ENCODE results near the gene APEX1. TPM values are rescaled to one million over a fixed set of nuclear protein-coding genes. Genes with fewer than 3 reads are reported as not detected.

Gene APEX1
- total RNA-seq, 2 experiments from 2014 or later: 135 to 142 TPM

GRCh38 chr14:20460458-20461224 lies 5.6 kb downstream of the APEX1 start:
- ATAC-seq: no peak
- Mint-ChIP-seq H3K27ac (peak overlapping the region; percentile 91), H3K36me3 (ENCODE audit: low read depth) (peaks cover 29% of the 10 kb centered on the region), H3K27me3 (ENCODE audit: low read depth) (peaks cover 2% of the 10 kb centered on the region), H3K9me3 (ENCODE audit: insufficient read depth) (no peaks in the 10 kb centered on the region), H3K4me1 (ENCODE audit: low read depth) (peaks cover 38% of the 10 kb centered on the region), H3K4me3 (peak overlapping the region; percentile 90)
- CTCF ChIA-PET: interaction anchor here (1.0 to 4.2 kb wide), 10 partner anchors 8 to 511 kb away, joined by 3 to 53 read pairs (median 6); partner anchors contain the start of gene TEP1
- POLR2A ChIA-PET: interaction anchor here (1.0 to 2.7 kb wide), 7 partner anchors 8 to 118 kb away, joined by 3 to 21 read pairs (median 5); partner anchors contain the start of genes PARP2 and PNP
- DNase-seq: peak; percentile 59

- Mint-ChIP-seq H3K4me3 (peak within 1 kb of the TSS; percentile 95), H3K27ac (peak within 1 kb of the TSS; percentile 91), H3K27me3 (ENCODE audit: low read depth) (peaks cover 2% of the 10 kb centered on the region), H3K9me3 (ENCODE audit: insufficient read depth) (no peaks in the 10 kb centered on the region), H3K36me3 (ENCODE audit: low read depth) (peaks cover 29% of the 10 kb centered on the region), H3K4me1 (ENCODE audit: low read depth) (peaks cover 38% of the 10 kb centered on the region)
- ATAC-seq (peak; percentile 97), DNase-seq (peak; percentile 99)
- CTCF ChIA-PET: interaction anchor here (1.0 to 4.2 kb wide), 10 partner anchors 8 to 510 kb away, joined by 3 to 53 read pairs (median 6); partner anchors contain the start of gene TEP1
- POLR2A ChIA-PET: interaction anchor here (0.7 to 2.7 kb wide), 10 partner anchors 8 to 118 kb away, joined by 3 to 21 read pairs (median 4); partner anchors contain the start of genes PARP2 and PNP
These were observed 6.5 kb downstream of the APEX1 start, which contains the start of gene PIP4P1 for GRCh38 chr14:20461225-20462141. TSS of gene PIP4P1 (minus strand) at chr14:20461434. CDS start at chr14:20461325, 109 bp downstream.

GRCh38 chr14:20468764-20469241 lies 13.8 kb downstream of the APEX1 start:
- Mint-ChIP-seq H3K4me3 (peak overlapping the region; percentile 87), H3K9me3 (ENCODE audit: insufficient read depth) (no peaks in the 10 kb centered on the region), H3K4me1 (ENCODE audit: low read depth) (peaks cover 29% of the 10 kb centered on the region), H3K27ac (peak overlapping the region; percentile 94), H3K27me3 (ENCODE audit: low read depth) (no peaks in the 10 kb centered on the region), H3K36me3 (ENCODE audit: low read depth) (peaks cover 38% of the 10 kb centered on the region)
- ChIA-PET CTCF (no interaction called here), POLR2A (interaction anchor here (1.8 to 2.5 kb wide), 3 partner anchors 8 to 14 kb away, joined by 21 to 32 read pairs (median 27); partner anchors contain the start of genes APEX1, OSGEP and PIP4P1)
- ATAC-seq: no peak
- DNase-seq: no peak

- Mint-ChIP-seq H3K27me3 (ENCODE audit: low read depth) (no peaks in the 10 kb centered on the region), H3K4me1 (ENCODE audit: low read depth) (peaks cover 35% of the 10 kb centered on the region), H3K36me3 (ENCODE audit: low read depth) (peaks cover 43% of the 10 kb centered on the region), H3K27ac (peak within 1 kb of the TSS; percentile 94), H3K4me3 (peak within 1 kb of the TSS; percentile 87), H3K9me3 (ENCODE audit: insufficient read depth) (no peaks in the 10 kb centered on the region)
- ChIA-PET CTCF (interaction anchor here (0.8 to 1.8 kb wide), 9 partner anchors 8 to 141 kb away, joined by 3 to 17 read pairs (median 4); partner anchors contain the start of gene PIP4P1), POLR2A (interaction anchor here (0.7 to 2.5 kb wide), 16 partner anchors 8 to 213 kb away, joined by 3 to 32 read pairs (median 6); partner anchors contain the start of genes APEX1, OSGEP, PARP2 and PIP4P1)
- ATAC-seq (peak; percentile 93), DNase-seq (peak; percentile 93)
These were observed 14.3 kb downstream of the APEX1 start, which contains the start of gene PNP for GRCh38 chr14:20469242-20469889. TSS of gene PNP (plus strand) at chr14:20469406. CDS start at chr14:20469525, 119 bp downstream.

- peak; percentile 65 for DNase-seq
- H3K4me1 Mint-ChIP-seq (ENCODE audit: low read depth): peaks cover 42% of the 10 kb centered on the region
- peak overlapping the region; percentile 94 for H3K27ac Mint-ChIP-seq
- no peaks in the 10 kb centered on the region for H3K9me3 Mint-ChIP-seq (ENCODE audit: insufficient read depth)
- ATAC-seq: peak; percentile 25
- H3K36me3 Mint-ChIP-seq (ENCODE audit: low read depth): peaks cover 50% of the 10 kb centered on the region
- ChIA-PET CTCF (interaction anchor here (0.8 to 1.8 kb wide), 9 partner anchors 9 to 142 kb away, joined by 3 to 17 read pairs (median 4); partner anchors contain the start of gene PIP4P1), POLR2A (interaction anchor here (0.7 to 2.5 kb wide), 17 partner anchors 9 to 213 kb away, joined by 3 to 32 read pairs (median 4); partner anchors contain the start of genes APEX1, OSGEP, PARP2 and PIP4P1)
- peak overlapping the region; percentile 87 for H3K4me3 Mint-ChIP-seq
- no peaks in the 10 kb centered on the region for H3K27me3 Mint-ChIP-seq (ENCODE audit: low read depth)
These were observed 15.0 kb downstream of the APEX1 start for GRCh38 chr14:20469890-20470602.

GRCh38 chr14:20470603-20470901 lies 15.5 kb downstream of the APEX1 start:
- Mint-ChIP-seq H3K36me3 (ENCODE audit: low read depth) (peaks cover 55% of the 10 kb centered on the region), H3K4me1 (ENCODE audit: low read depth) (peaks cover 47% of the 10 kb centered on the region), H3K27ac (peak overlapping the region; percentile 94), H3K4me3 (peak overlapping the region; percentile 87), H3K9me3 (ENCODE audit: insufficient read depth) (no peaks in the 10 kb centered on the region), H3K27me3 (ENCODE audit: low read depth) (no peaks in the 10 kb centered on the region)
- DNase-seq: no peak
- CTCF ChIA-PET: interaction anchor here (1.0 to 1.8 kb wide), 8 partner anchors 9 to 143 kb away, joined by 3 to 17 read pairs (median 5); partner anchors contain the start of gene PIP4P1
- ATAC-seq: no peak
- POLR2A ChIA-PET: interaction anchor here (1.0 to 2.5 kb wide), 10 partner anchors 9 to 210 kb away, joined by 3 to 32 read pairs (median 10); partner anchors contain the start of genes APEX1, OSGEP, PARP2 and PIP4P1

- H3K27ac Mint-ChIP-seq: peak overlapping the region; percentile 44
- peaks cover 76% of the 10 kb centered on the region for H3K36me3 Mint-ChIP-seq (ENCODE audit: low read depth)
- peak overlapping the region; percentile 74 for H3K4me3 Mint-ChIP-seq
- H3K27me3 Mint-ChIP-seq (ENCODE audit: low read depth): no peaks in the 10 kb centered on the region
- ChIA-PET CTCF (interaction anchor here (0.8 to 0.9 kb wide), 4 partner anchors 20 to 145 kb away, joined by 3 to 5 read pairs (median 3); no protein-coding TSS in a partner anchor), POLR2A (no interaction called here)
- H3K9me3 Mint-ChIP-seq (ENCODE audit: insufficient read depth): no peaks in the 10 kb centered on the region
- peaks cover 68% of the 10 kb centered on the region for H3K4me1 Mint-ChIP-seq (ENCODE audit: low read depth)
- ATAC-seq: no peak
- no peak for DNase-seq
These were observed 17.6 kb downstream of the APEX1 start for GRCh38 chr14:20472536-20473169.

GRCh38 chr14:20476776-20477175 lies 21.8 kb downstream of the APEX1 start:
- peak overlapping the region; percentile 89 for H3K27ac Mint-ChIP-seq
- H3K9me3 Mint-ChIP-seq (ENCODE audit: insufficient read depth): no peaks in the 10 kb centered on the region
- peaks cover 78% of the 10 kb centered on the region for H3K36me3 Mint-ChIP-seq (ENCODE audit: low read depth)
- ChIA-PET POLR2A (interaction anchor here (1.5 to 2.9 kb wide), 2 partner anchors 15 to 21 kb away, joined by 5 to 12 read pairs; partner anchors contain the start of genes APEX1, OSGEP and PIP4P1), CTCF (interaction anchor here (0.9 to 1.8 kb wide), 2 partner anchors 10 to 132 kb away, joined by 3 to 7 read pairs; no protein-coding TSS in a partner anchor)
- H3K4me3 Mint-ChIP-seq: peak overlapping the region; percentile 44
- DNase-seq (no peak), ATAC-seq (no peak)
- peaks cover 62% of the 10 kb centered on the region for H3K4me1 Mint-ChIP-seq (ENCODE audit: low read depth)
- no peaks in the 10 kb centered on the region for H3K27me3 Mint-ChIP-seq (ENCODE audit: low read depth)

- no peaks in the 10 kb centered on the region for H3K27me3 Mint-ChIP-seq (ENCODE audit: low read depth)
- peak overlapping the region; percentile 89 for H3K27ac Mint-ChIP-seq
- ATAC-seq: peak; percentile 48
- peak overlapping the region; percentile 44 for H3K4me3 Mint-ChIP-seq
- ChIA-PET CTCF (interaction anchor here (0.9 to 1.8 kb wide), 3 partner anchors 10 to 131 kb away, joined by 3 to 7 read pairs (median 3); no protein-coding TSS in a partner anchor), POLR2A (interaction anchor here (2.9 to 4.0 kb wide), 2 partner anchors 8 to 22 kb away, joined by 12 to 27 read pairs; partner anchors contain the start of genes APEX1, OSGEP and PNP)
- no peaks in the 10 kb centered on the region for H3K9me3 Mint-ChIP-seq (ENCODE audit: insufficient read depth)
- peaks cover 57% of the 10 kb centered on the region for H3K4me1 Mint-ChIP-seq (ENCODE audit: low read depth)
- DNase-seq: peak; percentile 50
- peaks cover 72% of the 10 kb centered on the region for H3K36me3 Mint-ChIP-seq (ENCODE audit: low read depth)
These were observed 22.3 kb downstream of the APEX1 start for GRCh38 chr14:20477211-20477876.

Data from activated CD8-positive, alpha-beta T cell treated with anti-CD3 and anti-CD28 coated beads, Interleukin-2, amount 10 ng/mL, durations not matched to agents 7 days and 5 days (primary cell).